Umbilical cord (tissue), 1 donor: ENCODE measurements around the gene SIK2. TPM values are rescaled to one million over a fixed set of nuclear protein-coding genes. Genes with fewer than 3 reads are reported as not detected.

ENCODE experiments used
- total RNA-seq: library from RNA; depleted of rRNA; stranded (reverse); fragments of >200 nt; gene quantifications from one replicate; pipeline ENCODE4 v1.2.3, GENCODE V29; 2014; ENCODE audit warnings: low replicate concordance; ENCODE audit not compliant: insufficient read depth

The SIK2 gene
- total RNA-seq, 1 donor from 2014 or later: 7.7 TPM

Other genes with a start within 250 kb of the SIK2 start
- 0.48 TPM for gene POU2AF1, start 223.2 kb upstream of the SIK2 start, total RNA-seq
- 5.5 TPM for gene BTG4, start 90.1 kb upstream of the SIK2 start, total RNA-seq
- 0.72 TPM for gene HOATZ, start 87.7 kb upstream of the SIK2 start, total RNA-seq
- 8.7 TPM for gene LAYN, start 61.7 kb upstream of the SIK2 start, total RNA-seq
- 19.7 TPM for gene PPP2R1B, start 163.9 kb downstream of the SIK2 start, total RNA-seq